Activated CD4-positive, alpha-beta T cell treated with anti-CD3 and anti-CD28 coated beads, Interleukin-2, amount 10 ng/mL, durations not matched to agents 7 days and 5 days (primary cell): ENCODE results near the gene SETD6. TPM values are rescaled to one million over a fixed set of nuclear protein-coding genes. Genes with fewer than 3 reads are reported as not detected.

ENCODE experiments used
- CTCF ChIA-PET: fragments of 350-600 bp; sonication (Branson Sonifier 250); formaldehyde crosslinking; loops from one replicate; lab custom pipeline; 2021; ENCODE audit warnings: antibody characterized with exemption; lab: Charles Lee
- POLR2A ChIA-PET: fragments of 350-600 bp; sonication (Branson Sonifier 250); formaldehyde crosslinking; loops from one replicate; lab custom pipeline; 2021; ENCODE audit warnings: antibody characterized with exemption; lab: Charles Lee
- DNase-seq: peaks from one replicate; pipeline ENCODE4 v3.0.0-alpha.2; 2020
- H3K27ac Mint-ChIP-seq: one replicate; pipeline ENCODE4 v1.8.0; 2021; ENCODE audit warnings: mild to moderate bottlenecking, moderate library complexity, mixed read lengths
- H3K27me3 Mint-ChIP-seq: one replicate; pipeline ENCODE4 v1.8.0; 2021; ENCODE audit warnings: mixed read lengths
- H3K36me3 Mint-ChIP-seq: one replicate; pipeline ENCODE4 v1.8.0; 2021; ENCODE audit warnings: low read depth, mixed read lengths
- H3K4me1 Mint-ChIP-seq: one replicate; pipeline ENCODE4 v1.8.0; 2021; ENCODE audit warnings: mixed read lengths
- H3K4me3 Mint-ChIP-seq: one replicate; pipeline ENCODE4 v1.8.0; 2021; ENCODE audit warnings: mild to moderate bottlenecking, moderate library complexity, mixed read lengths
- H3K9me3 Mint-ChIP-seq: one replicate; pipeline ENCODE4 v1.8.0; 2021; ENCODE audit warnings: mixed read lengths
- total RNA-seq, 2 experiments: library from RNA; stranded (reverse); gene quantifications; one replicate each; pipeline ENCODE4 v1.2.3, GENCODE V29; 2021

SETD6 gene
- 10 to 100 TPM; 14.7 to 15.3 TPM for total RNA-seq

GRCh38 chr16:58515125-58515870, at the start of gene SETD6:
Gene SETD6 (plus strand): TSS chr16:58515517. CDS start chr16:58515538, 21 bp downstream.
- Mint-ChIP-seq H3K27ac (peak within 1 kb of the TSS; percentile 86), H3K9me3 (no peaks in the 10 kb centered on the region), H3K4me1 (peaks cover 42% of the 10 kb centered on the region), H3K27me3 (no peaks in the 10 kb centered on the region), H3K4me3 (peak within 1 kb of the TSS; percentile 72), H3K36me3 (peaks cover 19% of the 10 kb centered on the region)
- DNase-seq, result peak; percentile 75
- ChIA-PET POLR2A (no interaction called here), CTCF (interaction anchor here (0.6 to 1.8 kb wide), 3 partner anchors 32 to 419 kb away, joined by 3 to 6 read pairs (median 3); no protein-coding TSS in a partner anchor)

GRCh38 chr16:58465817-58466216, 49.5 kb upstream of the SETD6 start:
- Mint-ChIP-seq H3K27ac (no peak overlapping the region), H3K27me3 (peaks cover 61% of the 10 kb centered on the region), H3K4me1 (peaks cover 3% of the 10 kb centered on the region), H3K9me3 (no peaks in the 10 kb centered on the region), H3K36me3 (no peaks in the 10 kb centered on the region), H3K4me3 (no peak overlapping the region)
- CTCF ChIA-PET, result interaction anchor here (0.7 kb wide), 1 partner anchor 21 kb away, joined by 3 read pairs; no protein-coding TSS in a partner anchor
- POLR2A ChIA-PET, result no interaction called here
- no peak for DNase-seq

- Mint-ChIP-seq H3K4me3 (no peak overlapping the region), H3K4me1 (peaks cover 3% of the 10 kb centered on the region), H3K36me3 (no peaks in the 10 kb centered on the region), H3K9me3 (no peaks in the 10 kb centered on the region), H3K27me3 (peaks cover 55% of the 10 kb centered on the region), H3K27ac (no peak overlapping the region)
- ChIA-PET CTCF (interaction anchor here (0.7 kb wide), 1 partner anchor 20 kb away, joined by 3 read pairs; no protein-coding TSS in a partner anchor), POLR2A (no interaction called here)
- DNase-seq, result no peak
Observed at GRCh38 chr16:58466396-58466795, 48.9 kb upstream of the SETD6 start.

GRCh38 chr16:58467905-58468304, 47.4 kb upstream of the SETD6 start:
- Mint-ChIP-seq H3K4me3 (no peak overlapping the region), H3K36me3 (no peaks in the 10 kb centered on the region), H3K27ac (no peak overlapping the region), H3K27me3 (peaks cover 42% of the 10 kb centered on the region), H3K4me1 (peaks cover 3% of the 10 kb centered on the region), H3K9me3 (no peaks in the 10 kb centered on the region)
- ChIA-PET POLR2A (no interaction called here), CTCF (interaction anchor here (1.2 kb wide), 1 partner anchor 9 kb away, joined by 3 read pairs; no protein-coding TSS in a partner anchor)
- no peak for DNase-seq

- Mint-ChIP-seq H3K27ac (no peak overlapping the region), H3K4me1 (no peaks in the 10 kb centered on the region), H3K36me3 (no peaks in the 10 kb centered on the region), H3K27me3 (peaks cover 32% of the 10 kb centered on the region), H3K4me3 (no peak overlapping the region), H3K9me3 (no peaks in the 10 kb centered on the region)
- POLR2A ChIA-PET, result no interaction called here
- no peak for DNase-seq
- CTCF ChIA-PET, result interaction anchor here (0.8 to 2.9 kb wide), 2 partner anchors 14 to 16 kb away, joined by 3 to 9 read pairs; no protein-coding TSS in a partner anchor
Observed at GRCh38 chr16:58471209-58471975, 43.9 kb upstream of the SETD6 start.

GRCh38 chr16:58472266-58472665, 43.1 kb upstream of the SETD6 start:
- CTCF ChIA-PET, result interaction anchor here (2.9 kb wide), 1 partner anchor 15 kb away, joined by 9 read pairs; no protein-coding TSS in a partner anchor
- POLR2A ChIA-PET, result interaction anchor here (0.6 kb wide), 1 partner anchor 92 kb away, joined by 3 read pairs; no protein-coding TSS in a partner anchor
- peaks cover 26% of the 10 kb centered on the region for H3K27me3 Mint-ChIP-seq
- no peaks in the 10 kb centered on the region for H3K4me1 Mint-ChIP-seq
- no peaks in the 10 kb centered on the region for H3K36me3 Mint-ChIP-seq
- no peaks in the 10 kb centered on the region for H3K9me3 Mint-ChIP-seq
- H3K27ac Mint-ChIP-seq, result no peak overlapping the region
- no peak for DNase-seq
- no peak overlapping the region for H3K4me3 Mint-ChIP-seq

GRCh38 chr16:58472827-58473226, 42.5 kb upstream of the SETD6 start:
- Mint-ChIP-seq H3K4me3 (no peak overlapping the region), H3K4me1 (no peaks in the 10 kb centered on the region), H3K27me3 (peaks cover 21% of the 10 kb centered on the region), H3K9me3 (no peaks in the 10 kb centered on the region), H3K27ac (no peak overlapping the region), H3K36me3 (no peaks in the 10 kb centered on the region)
- CTCF ChIA-PET, result interaction anchor here (0.9 to 2.9 kb wide), 3 partner anchors 14 to 16 kb away, joined by 3 to 9 read pairs (median 3); no protein-coding TSS in a partner anchor
- POLR2A ChIA-PET, result interaction anchor here (0.6 kb wide), 1 partner anchor 92 kb away, joined by 3 read pairs; no protein-coding TSS in a partner anchor
- no peak for DNase-seq

- Mint-ChIP-seq H3K27ac (no peak overlapping the region), H3K4me1 (no peaks in the 10 kb centered on the region), H3K9me3 (no peaks in the 10 kb centered on the region), H3K4me3 (no peak overlapping the region), H3K36me3 (no peaks in the 10 kb centered on the region), H3K27me3 (peaks cover 18% of the 10 kb centered on the region)
- POLR2A ChIA-PET, result no interaction called here
- no peak for DNase-seq
- CTCF ChIA-PET, result interaction anchor here (1.3 kb wide), 1 partner anchor 12 kb away, joined by 4 read pairs; no protein-coding TSS in a partner anchor
Observed at GRCh38 chr16:58474296-58474695, 41.0 kb upstream of the SETD6 start.

- no peak for DNase-seq
- peaks cover 13% of the 10 kb centered on the region for H3K27me3 Mint-ChIP-seq
- H3K36me3 Mint-ChIP-seq, result no peaks in the 10 kb centered on the region
- H3K4me3 Mint-ChIP-seq, result no peak overlapping the region
- no peaks in the 10 kb centered on the region for H3K4me1 Mint-ChIP-seq
- H3K27ac Mint-ChIP-seq, result no peak overlapping the region
- H3K9me3 Mint-ChIP-seq, result no peaks in the 10 kb centered on the region
- ChIA-PET POLR2A (no interaction called here), CTCF (interaction anchor here (0.8 to 1.3 kb wide), 2 partner anchors 11 to 14 kb away, joined by 3 to 4 read pairs; no protein-coding TSS in a partner anchor)
Observed at GRCh38 chr16:58475091-58475619, 40.2 kb upstream of the SETD6 start.

- no peak overlapping the region for H3K27ac Mint-ChIP-seq
- no peak for DNase-seq
- POLR2A ChIA-PET, result no interaction called here
- no peaks in the 10 kb centered on the region for H3K36me3 Mint-ChIP-seq
- H3K4me3 Mint-ChIP-seq, result no peak overlapping the region
- peaks cover 8% of the 10 kb centered on the region for H3K27me3 Mint-ChIP-seq
- no peaks in the 10 kb centered on the region for H3K4me1 Mint-ChIP-seq
- H3K9me3 Mint-ChIP-seq, result no peaks in the 10 kb centered on the region
- CTCF ChIA-PET, result interaction anchor here (1.0 kb wide), 1 partner anchor 11 kb away, joined by 4 read pairs; no protein-coding TSS in a partner anchor
Observed at GRCh38 chr16:58476791-58477190, 38.5 kb upstream of the SETD6 start.

- H3K9me3 Mint-ChIP-seq, result no peaks in the 10 kb centered on the region
- no peak overlapping the region for H3K4me3 Mint-ChIP-seq
- no peak for DNase-seq
- H3K4me1 Mint-ChIP-seq, result no peaks in the 10 kb centered on the region
- H3K36me3 Mint-ChIP-seq, result no peaks in the 10 kb centered on the region
- H3K27ac Mint-ChIP-seq, result no peak overlapping the region
- CTCF ChIA-PET, result interaction anchor here (0.7 kb wide), 1 partner anchor 1961 kb away, joined by 3 read pairs; no protein-coding TSS in a partner anchor
- POLR2A ChIA-PET, result no interaction called here
- H3K27me3 Mint-ChIP-seq, result peaks cover 8% of the 10 kb centered on the region
Observed at GRCh38 chr16:58478427-58478826, 36.9 kb upstream of the SETD6 start.

GRCh38 chr16:58481226-58481869, 34.0 kb upstream of the SETD6 start:
- no peak for DNase-seq
- no peaks in the 10 kb centered on the region for H3K27me3 Mint-ChIP-seq
- H3K4me1 Mint-ChIP-seq, result no peaks in the 10 kb centered on the region
- no peak overlapping the region for H3K4me3 Mint-ChIP-seq
- ChIA-PET POLR2A (no interaction called here), CTCF (interaction anchor here (0.7 kb wide), 1 partner anchor 144 kb away, joined by 3 read pairs; no protein-coding TSS in a partner anchor)
- no peaks in the 10 kb centered on the region for H3K9me3 Mint-ChIP-seq
- no peak overlapping the region for H3K27ac Mint-ChIP-seq
- H3K36me3 Mint-ChIP-seq, result no peaks in the 10 kb centered on the region
